Measurements from ENCODE around the gene JDP2. TPM values are rescaled to one million over a fixed set of nuclear protein-coding genes. Genes with fewer than 3 reads are reported as not detected.

JDP2 gene
- total RNA-seq, 2 donors from 2014 or later: 16.8 to 17.9 TPM

- H3K4me1 ChIP-seq: peaks cover 16% of the 10 kb centered on the region
- H3K4me3 ChIP-seq: no peak within 1 kb of the TSS
- ATAC-seq: no peak
- H3K36me3 ChIP-seq (replicated peaks in 1 of 2; ENCODE audit: insufficient read depth in 1 of 2, low read depth in 2 of 2): no peaks in the 10 kb centered on the region
- intact Hi-C loops (cut with DNase I): no loop called here
- peak in 1 of 4 donors; percentile 38 for DNase-seq
- 53 to 66% methylated on average over 13 of the region's 13 CpGs for WGBS, 2 donors
- no peaks in the 10 kb centered on the region for H3K27me3 ChIP-seq
- H3K27ac ChIP-seq: peak within 1 kb of the TSS in 2 of 4 donors; percentile 14 to 50
- TF ChIP-seq CTCF (IDR thresholded peaks at IDR 0.05) (no peak), POLR2A (IDR thresholded peaks at IDR 0.05) (peak in 1 of 3 donors; percentile 11)
- no peaks in the 10 kb centered on the region for H3K9me3 ChIP-seq
Measured at GRCh38 chr14:75522224-75522982, 94.6 kb downstream of the JDP2 start, which contains the start of gene BATF. TSS of gene BATF (plus strand) at chr14:75522469. CDS start at chr14:75522683, 214 bp downstream.

- DNase-seq: no peak
- TF ChIP-seq POLR2A (IDR thresholded peaks at IDR 0.05): no peak
- TF ChIP-seq CTCF (IDR thresholded peaks at IDR 0.05): no peak
- Histone ChIP-seq H3K36me3 (replicated peaks in 1 of 2; ENCODE audit: insufficient read depth in 1 of 2, low read depth in 2 of 2) (no peaks in the 10 kb centered on the region), H3K4me1 (peaks cover 16% of the 10 kb centered on the region), H3K27me3 (no peaks in the 10 kb centered on the region), H3K27ac (no peak overlapping the region), H3K9me3 (no peaks in the 10 kb centered on the region), H3K4me3 (no peak overlapping the region)
- no peak for ATAC-seq
- intact Hi-C loops (cut with DNase I): no loop called here
- 67 to 79% methylated on average over 1 of the region's 1 CpG for WGBS, 2 donors
Measured at GRCh38 chr14:75522983-75523318, 95.1 kb downstream of the JDP2 start.

Other genes starting within 250 kb of the JDP2 start
- 1,000 to 10,000 TPM in 1 of 2 donors, 100 to 1,000 TPM in 1; 412 to 1,093 TPM for gene FOS, start 149.2 kb upstream of the JDP2 start, total RNA-seq
- gene BATF, start 94.4 kb downstream of the JDP2 start, total RNA-seq: not detected
- 1 to 10 TPM in 1 of 2 donors, under 1 TPM in 1; under 0.01 to 1.3 TPM for gene FLVCR2, start 150.6 kb downstream of the JDP2 start, total RNA-seq
- gene ERG28, start 232.9 kb downstream of the JDP2 start, total RNA-seq: 1 to 10 TPM; 8.6 to 8.8 TPM
- 10 to 100 TPM; 21.0 to 21.8 TPM for gene TTLL5, start 233.2 kb downstream of the JDP2 start, total RNA-seq

All from body of pancreas (tissue), 4 donors.